Adrenal gland (tissue), 12 donors: ENCODE measurements around the gene ASPDH. TPM values are rescaled to one million over a fixed set of nuclear protein-coding genes. Genes with fewer than 3 reads are reported as not detected.
A peak's percentile ranks its signal among the peaks of the same experiment; 100 is the strongest.
"Not testable (repeated sequence)": the region's sequence is repeated elsewhere in the genome, so short reads cannot be mapped to it uniquely, and the experiment has no call there.

Experiments
- DNase-seq, 7 donors: peaks; one replicate each; pipeline ENCODE4 v3.0.0-alpha.2; 2019 to 2020
- H3K27ac ChIP-seq, 5 donors: fragments of 200-600 bp; sonication (generic) in 4 of 5; 1 replicate in 3 of 5; 2 replicates in 2 of 5; pipeline versions ENCODE4 v1.5.1 to v1.8.0; 2016 to 2020; ENCODE audit warnings: mild to moderate bottlenecking in 1 of 5
- H3K27me3 ChIP-seq: fragments of 200-600 bp; 2 replicates; pipeline ENCODE4 v1.8.0; 2021
- H3K36me3 ChIP-seq, 2 donors: fragments of 200-600 bp; replicated peaks in 1 of 2; 1 replicate in 1 of 2; 2 replicates in 1 of 2; pipeline versions ENCODE4 v1.5.1 to v1.8.0; 2018 to 2022
- H3K4me1 ChIP-seq, 2 donors: fragments of 200-600 bp; replicated peaks in 1 of 2; 1 replicate in 1 of 2; 2 replicates in 1 of 2; pipeline versions ENCODE4 v1.5.1 to v1.8.0; 2018 to 2021
- H3K4me3 ChIP-seq, 4 donors: fragments of 200-600 bp; sonication (generic) in 3 of 4; one replicate each; pipeline ENCODE4 v1.5.1; 2016 to 2018
- H3K9me3 ChIP-seq, 3 donors: fragments of 200-600 bp; sonication (generic) in 1 of 3; replicated peaks in 1 of 3; 1 replicate in 2 of 3; 2 replicates in 1 of 3; pipeline versions ENCODE4 v1.5.1 to v1.8.0; 2016 to 2021
- CTCF ChIP-seq, 6 experiments: fragments of 450-650 bp in 4 of 6; fragments of 200-600 bp in 2 of 6; sonication (generic) in 1 of 6; IDR thresholded peaks; 1 replicate in 5 of 6; 2 replicates in 1 of 6; pipeline versions ENCODE4 v1.5.1 to v1.8.0; 2016 to 2021; ENCODE audit warnings: antibody characterized with exemption in 6 of 6, mild to moderate bottlenecking in 2 of 6, moderate library complexity in 1 of 6
- POLR2A ChIP-seq, 2 donors: fragments of 450-650 bp; IDR thresholded peaks; one replicate each; pipeline ENCODE4 v1.6.1; 2017; ENCODE audit warnings: antibody characterized with exemption in 2 of 2, mild to moderate bottlenecking in 2 of 2, moderate library complexity in 1 of 2
- WGBS, 4 donors: extraction: QIAGEN DNeasy Blood & Tissue Kit in 2 of 4; methylation state at CpG; one replicate each; pipeline versions ENCODE4 v1.1.5 to v1.1.7; 2013 to 2017; 5-methylcytosine and 5-hydroxymethylcytosine counted together
- intact Hi-C, 2 donors: fragments of 100-400 bp; cut with DNase I; formaldehyde crosslinking; loops; one replicate each; pipeline versions ENCODE4 v1.14.1 to v1.15.0; 2022 to 2023
- polyA plus RNA-seq, 3 donors: library from polyadenylated mRNA; stranded (reverse); fragments of 200-250 nt in 2 of 3; fragments of 350-450 nt in 1 of 3; fragmentation: Illumina TruSeq in 1 of 3; extraction: RNeasy Lipid Tissue Mini Kit (QIAGEN cat#74804) in 1 of 3; gene quantifications; one replicate each; pipeline ENCODE4 v1.2.3, GENCODE V29; 2013 to 2014
- total RNA-seq, 9 donors: library from RNA; depleted of rRNA in 4 of 9; stranded (reverse); fragments of >200 nt in 4 of 9; fragments of 120-200 nt in 1 of 9; fragmentation: NEBNext Ultra II Directional in 1 of 9; extraction: Animal tissue kit (Norgen Biotek cat#: 25700) in 1 of 9; gene quantifications; one replicate each; pipeline versions ENCODE4 v1.1.0 to v1.2.4, GENCODE V29; 2013 to 2023
- donor health status: healthy with polysubstance abuse.
- donor health status: Bipolar disorder and iron deficiency.
- donor health status: DM: yes; HTN: yes; CAD: no.
- donor health status: DM: no; HTN: no; CAD: no.
- donor health status: DM: no; HTN: no; CAD: no.
- donor health status: DM: yes; HTN: yes; CAD: no.

Gene ASPDH
- total and polyA plus RNA-seq, 12 donors: 0.38 to 30.5 (median 1.7) TPM; not detected in 4

DNA sequence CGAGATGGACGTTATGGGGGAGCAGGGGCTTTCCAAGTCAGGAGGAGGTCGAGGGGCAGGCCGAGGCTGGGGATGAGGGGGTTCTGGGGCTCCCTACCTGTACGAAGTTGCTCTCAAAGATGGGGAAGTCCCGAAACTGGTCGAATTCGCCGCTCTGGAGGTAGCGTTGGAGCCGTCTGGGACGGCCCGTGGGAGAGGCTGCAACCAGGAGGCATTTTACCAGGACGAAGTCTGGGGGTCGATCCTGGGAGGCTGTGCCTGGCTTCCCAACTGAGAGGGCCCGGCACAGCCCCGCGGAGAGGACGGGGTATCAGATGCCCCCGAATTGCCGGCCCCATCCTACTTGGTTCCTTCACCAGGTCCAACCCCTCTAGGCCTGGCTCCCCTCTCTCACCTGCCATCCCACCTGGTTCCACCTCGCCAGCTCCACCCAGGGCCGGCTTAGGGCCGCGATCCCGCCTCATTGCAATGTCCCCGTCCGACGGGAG, 37.9 kb downstream of the ASPDH start:
- intact Hi-C loops: no loop called here
- H3K27ac ChIP-seq: peak overlapping the region in 2 of 5 donors; percentile 45 to 81
- TF ChIP-seq POLR2A (IDR thresholded peaks at IDR 0.05) (no peak), CTCF (IDR thresholded peaks at IDR 0.05) (peak in 1 of 6 experiments; percentile 14)
- peaks cover 9 to 12% of the 10 kb centered on the region in 2 donors for H3K4me1 ChIP-seq
- H3K36me3 ChIP-seq: peaks cover 0 to 29% of the 10 kb centered on the region in 2 donors
- no peaks in the 10 kb centered on the region for H3K27me3 ChIP-seq
- DNase-seq: no peak
- H3K4me3 ChIP-seq: peak overlapping the region in 1 of 4 donors; percentile 68
- WGBS, 4 donors: 66 to 80% (median 72%) methylated on average over 21 to 29 of the region's 29 CpGs
- H3K9me3 ChIP-seq: no peaks in the 10 kb centered on the region

GRCh38 chr19:50475101-50475568, 38.6 kb downstream of the ASPDH start:
- intact Hi-C loops: no loop called here
- Histone ChIP-seq H3K27me3 (no peaks in the 10 kb centered on the region), H3K4me1 (peaks cover 9 to 12% of the 10 kb centered on the region in 2 donors), H3K27ac (no peak overlapping the region), H3K36me3 (peaks cover 0 to 22% of the 10 kb centered on the region in 2 donors), H3K4me3 (no peak overlapping the region), H3K9me3 (no peaks in the 10 kb centered on the region)
- 79 to 86% (median 82%) methylated on average over 9 to 12 of the region's 12 CpGs for WGBS, 4 donors
- TF ChIP-seq POLR2A (IDR thresholded peaks at IDR 0.05) (no peak), CTCF (IDR thresholded peaks at IDR 0.05) (no peak)
- no peak for DNase-seq

DNA sequence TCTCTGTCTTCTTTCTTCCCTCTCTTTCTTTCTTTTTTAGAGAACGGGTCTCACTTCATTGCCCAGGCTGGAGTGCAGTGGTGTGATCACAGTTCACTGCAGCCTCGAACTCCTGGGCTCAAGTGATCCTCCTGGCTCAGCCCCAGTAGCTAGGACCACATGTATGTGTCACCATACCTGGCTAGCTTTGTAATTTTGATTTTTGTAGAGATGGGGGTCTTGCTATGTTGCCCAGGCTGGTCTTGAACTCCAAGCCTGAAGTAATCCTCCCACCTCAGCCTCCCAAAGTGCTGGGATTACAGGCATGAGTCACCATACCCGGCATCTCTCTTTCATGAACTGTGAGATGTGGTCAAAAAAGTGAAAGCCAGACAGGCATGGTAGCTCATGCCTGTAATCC, 40.4 kb downstream of the ASPDH start:
- H3K27ac ChIP-seq, H3K4me3 ChIP-seq, H3K27me3 ChIP-seq, H3K9me3 ChIP-seq, H3K36me3 ChIP-seq, DNase-seq, intact Hi-C loops: not testable (repeated sequence)
- 49 to 76% (median 70%) methylated on average over 3 of the region's 3 CpGs for WGBS, 4 donors
- peaks cover 9 to 12% of the 10 kb centered on the region in 2 donors for H3K4me1 ChIP-seq

- H3K36me3 ChIP-seq: no peaks in the 10 kb centered on the region
- TF ChIP-seq POLR2A (IDR thresholded peaks at IDR 0.05): no peak
- no peak for TF ChIP-seq CTCF (IDR thresholded peaks at IDR 0.05)
- intact Hi-C loops: no loop called here
- H3K27ac ChIP-seq: no peak overlapping the region
- H3K9me3 ChIP-seq: no peaks in the 10 kb centered on the region
- H3K4me1 ChIP-seq: no peaks in the 10 kb centered on the region
- no peak for DNase-seq
- 80 to 86% (median 84%) methylated on average over 6 of the region's 6 CpGs for WGBS, 4 donors
- no peaks in the 10 kb centered on the region for H3K27me3 ChIP-seq
- no peak overlapping the region for H3K4me3 ChIP-seq
These were observed 44.9 kb downstream of the ASPDH start for GRCh38 chr19:50468818-50469217.

DNA sequence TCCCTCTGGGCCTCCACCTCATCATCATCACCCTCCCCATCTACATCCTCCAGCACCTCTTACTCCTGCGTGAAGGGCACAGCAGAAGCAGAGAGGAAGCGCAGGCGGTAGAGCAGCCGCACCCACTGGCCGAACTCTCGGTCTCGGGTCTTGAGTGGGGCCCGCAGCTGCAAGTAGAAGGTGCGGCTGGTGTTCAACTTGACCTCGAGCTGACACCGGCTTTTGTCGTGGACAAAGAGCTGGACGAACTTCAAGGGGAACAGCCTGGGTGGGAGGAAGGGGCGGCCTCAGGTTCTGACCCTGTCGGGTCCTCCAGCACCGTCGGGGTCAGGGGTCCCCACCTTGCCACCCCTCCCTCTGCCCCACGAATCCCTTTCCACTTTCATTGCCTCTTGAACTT, 46.1 kb downstream of the ASPDH start:
- WGBS, 4 donors: 79 to 82% (median 80%) methylated on average over 18 of the region's 18 CpGs
- Histone ChIP-seq H3K9me3 (no peaks in the 10 kb centered on the region), H3K27me3 (no peaks in the 10 kb centered on the region), H3K27ac (no peak overlapping the region), H3K36me3 (no peaks in the 10 kb centered on the region), H3K4me1 (no peaks in the 10 kb centered on the region), H3K4me3 (no peak overlapping the region)
- DNase-seq: no peak
- intact Hi-C loops: no loop called here
- TF ChIP-seq CTCF (IDR thresholded peaks at IDR 0.05): no peak
- TF ChIP-seq POLR2A (IDR thresholded peaks at IDR 0.05): no peak
